T-helper 9 cell (primary cell): ENCODE data around the gene C1orf167.
"Not testable (repeated sequence)": the region's sequence is repeated elsewhere in the genome, so short reads cannot be mapped to it uniquely, and the experiment has no call there.

Experiments
- DNase-seq: peaks from one replicate; pipeline ENCODE4 v3.0.0-alpha.2; 2020

C1orf167 gene

DNA sequence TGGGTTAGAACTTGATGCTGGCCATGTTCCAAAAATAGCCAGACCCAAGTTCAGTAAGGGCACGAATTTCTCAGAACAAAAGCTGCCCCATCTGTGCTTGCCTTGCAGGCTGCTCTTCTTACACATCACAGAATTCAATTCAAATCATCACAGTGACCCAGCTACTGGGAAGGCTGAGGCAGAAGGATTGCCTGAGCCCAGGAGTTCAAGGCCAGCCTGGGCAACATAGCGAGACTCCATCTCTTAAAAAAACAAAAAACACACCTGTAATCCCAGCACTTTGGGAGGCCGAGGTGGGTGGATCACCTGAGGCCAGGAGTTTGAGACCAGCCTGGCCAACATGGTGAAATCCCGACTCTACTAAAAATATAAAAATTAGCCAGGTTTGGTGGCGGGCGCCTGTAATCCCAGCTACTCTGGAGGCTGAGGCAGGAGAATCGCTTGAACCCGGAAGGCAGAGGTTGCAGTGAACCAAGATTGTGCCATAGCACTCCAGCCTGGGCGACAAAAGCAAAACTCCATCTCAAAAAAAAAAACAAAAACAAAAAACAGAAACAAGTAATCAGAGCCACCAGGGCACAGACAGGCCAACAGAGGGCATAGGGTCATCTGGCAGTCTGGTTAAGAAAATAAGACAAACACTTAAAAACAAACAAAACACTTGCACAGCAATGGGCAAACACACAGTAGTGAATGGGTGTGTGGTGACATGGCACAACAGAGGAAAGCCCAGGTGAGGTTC, 42.1 kb downstream of the C1orf167 start:
- not testable (repeated sequence) for DNase-seq

DNA sequence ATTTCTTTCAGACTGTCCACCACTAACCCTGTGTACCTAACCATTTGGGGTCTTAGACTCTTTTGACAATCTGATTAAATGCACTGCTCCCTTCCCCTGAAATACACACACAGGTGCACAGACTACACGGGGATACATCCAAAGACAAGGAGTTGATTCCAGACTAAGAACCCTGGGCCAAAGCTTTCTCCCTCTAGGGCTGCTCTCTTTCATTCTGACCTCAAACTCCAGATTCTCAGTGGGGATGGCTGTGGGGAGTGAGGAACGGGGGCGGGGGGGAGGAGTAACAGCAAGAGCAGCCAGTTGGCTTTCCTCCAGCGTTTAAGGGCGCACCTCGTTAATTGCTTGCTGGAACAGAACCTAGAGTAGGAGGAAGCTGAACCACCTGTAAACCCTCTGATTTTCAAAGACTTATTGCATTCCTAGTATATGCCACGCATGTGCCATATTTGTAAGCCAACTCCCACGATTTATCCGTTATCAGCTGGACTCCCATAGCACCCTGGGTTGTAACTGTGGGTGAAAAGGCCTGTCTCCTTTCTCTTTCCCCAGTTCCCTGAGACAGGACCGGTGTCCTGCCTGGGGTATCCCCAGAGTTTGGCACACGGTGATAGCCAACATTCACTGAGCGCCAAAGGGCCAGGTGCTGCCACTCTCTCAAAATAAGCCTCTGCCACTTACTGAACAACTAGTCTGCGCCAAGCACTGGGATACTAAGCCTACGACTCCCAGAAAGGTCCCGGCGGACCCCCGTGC, 42.9 kb downstream of the C1orf167 start:
- no peak for DNase-seq

- DNase-seq: peak; percentile 97
Measured at GRCh38 chr1:11805422-11806306, 43.7 kb downstream of the C1orf167 start, which contains the start of the genes CLCN6 and MTHFR. TSS of gene CLCN6 (plus strand) at chr1:11806191. CDS start at chr1:11806263, 72 bp downstream. TSS of gene MTHFR (minus strand) at chr1:11805964. CDS start at chr1:11803116, 2,848 bp downstream.

DNA sequence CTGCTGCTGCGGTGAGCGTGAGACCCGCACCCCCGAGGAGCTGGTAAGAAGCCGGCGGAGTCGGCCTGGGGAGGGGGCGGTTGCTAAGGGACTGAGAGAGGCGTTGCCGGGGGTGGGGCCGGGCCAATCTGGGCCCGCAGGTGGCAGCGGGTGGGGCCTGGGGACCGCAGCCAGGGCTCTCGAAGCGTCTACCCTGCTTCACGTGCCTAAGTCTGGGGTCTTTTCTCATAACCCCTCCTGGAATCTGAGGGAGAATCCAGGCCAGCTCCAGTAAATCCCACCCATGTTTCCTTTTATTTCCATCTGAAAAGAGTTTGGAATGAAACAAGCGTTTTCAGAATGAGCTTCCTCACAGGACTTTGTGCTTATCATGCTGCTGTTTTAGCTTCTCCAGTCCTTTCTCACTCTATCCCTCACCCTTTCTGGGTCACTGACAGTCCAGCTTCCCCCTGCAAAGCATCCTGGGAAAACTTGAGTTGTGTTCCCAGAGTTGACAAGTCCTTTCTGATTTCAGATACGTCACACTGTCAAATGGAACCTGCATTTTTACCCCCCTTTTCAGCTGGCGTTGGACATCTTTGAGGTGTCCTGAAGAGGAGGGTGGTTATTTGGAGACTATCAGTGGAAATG, 44.4 kb downstream of the C1orf167 start:
- DNase-seq: no peak

DNA sequence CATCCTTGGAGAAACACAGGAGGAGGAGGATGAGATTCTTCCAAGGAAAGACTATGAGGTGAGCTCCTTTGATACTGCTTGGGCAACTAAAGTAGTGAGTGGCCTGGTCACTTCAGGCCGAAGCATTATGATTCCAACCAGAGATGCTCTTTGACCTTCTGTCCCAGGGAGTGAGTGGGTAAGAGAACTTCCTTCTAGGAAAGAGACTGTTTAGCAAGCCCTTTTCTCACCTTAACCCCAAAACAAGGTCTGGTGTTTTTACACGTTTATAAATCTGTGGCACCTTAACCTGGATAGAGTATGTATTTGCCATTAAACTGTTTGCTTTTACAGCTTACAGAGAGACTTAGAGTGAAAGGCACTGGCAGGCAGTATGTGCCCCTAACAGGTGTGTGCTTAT, 45.1 kb downstream of the C1orf167 start:
- no peak for DNase-seq

DNA sequence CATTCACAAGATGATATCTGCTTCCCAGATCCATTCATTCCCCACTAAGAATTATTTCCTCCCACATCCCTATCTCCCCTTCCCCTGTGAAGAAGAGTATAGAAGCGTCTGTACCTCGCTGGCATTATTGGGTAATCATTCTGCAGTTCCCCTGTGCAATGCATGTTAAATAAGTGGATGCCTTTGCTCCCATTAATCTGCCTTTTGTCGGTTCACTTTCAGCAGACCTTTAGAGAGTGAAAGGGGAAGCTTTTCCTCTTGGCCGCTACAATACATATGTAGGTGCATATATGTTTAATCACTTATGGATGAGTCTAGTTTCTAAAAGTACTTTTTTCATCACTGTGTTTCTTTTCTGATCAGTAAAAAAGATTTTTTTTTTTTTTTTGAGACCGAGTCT, 51.0 kb downstream of the C1orf167 start:
- DNase-seq: no peak

- no peak for DNase-seq
Measured at GRCh38 chr1:11817192-11817591, 55.2 kb downstream of the C1orf167 start.

DNA sequence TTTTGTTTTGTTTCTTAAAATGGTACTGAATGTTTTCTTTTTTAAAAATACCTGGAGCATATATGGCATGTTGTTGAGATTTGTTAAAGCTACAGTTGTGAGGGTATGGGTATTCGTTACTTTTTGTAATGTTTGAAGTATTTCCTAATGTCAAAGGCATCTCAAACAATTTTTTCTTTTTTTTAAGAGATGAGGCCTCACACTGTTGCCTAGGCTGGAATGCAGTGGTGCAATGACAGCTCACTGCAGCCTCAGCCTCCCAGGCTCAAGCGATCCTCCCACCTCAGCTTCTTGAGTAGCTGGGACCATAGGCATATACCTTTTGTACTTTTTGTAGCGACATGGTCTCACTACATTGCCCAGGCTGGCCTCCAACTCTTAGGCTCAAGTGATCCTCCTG, 60.1 kb downstream of the C1orf167 start:
- no peak for DNase-seq

DNA sequence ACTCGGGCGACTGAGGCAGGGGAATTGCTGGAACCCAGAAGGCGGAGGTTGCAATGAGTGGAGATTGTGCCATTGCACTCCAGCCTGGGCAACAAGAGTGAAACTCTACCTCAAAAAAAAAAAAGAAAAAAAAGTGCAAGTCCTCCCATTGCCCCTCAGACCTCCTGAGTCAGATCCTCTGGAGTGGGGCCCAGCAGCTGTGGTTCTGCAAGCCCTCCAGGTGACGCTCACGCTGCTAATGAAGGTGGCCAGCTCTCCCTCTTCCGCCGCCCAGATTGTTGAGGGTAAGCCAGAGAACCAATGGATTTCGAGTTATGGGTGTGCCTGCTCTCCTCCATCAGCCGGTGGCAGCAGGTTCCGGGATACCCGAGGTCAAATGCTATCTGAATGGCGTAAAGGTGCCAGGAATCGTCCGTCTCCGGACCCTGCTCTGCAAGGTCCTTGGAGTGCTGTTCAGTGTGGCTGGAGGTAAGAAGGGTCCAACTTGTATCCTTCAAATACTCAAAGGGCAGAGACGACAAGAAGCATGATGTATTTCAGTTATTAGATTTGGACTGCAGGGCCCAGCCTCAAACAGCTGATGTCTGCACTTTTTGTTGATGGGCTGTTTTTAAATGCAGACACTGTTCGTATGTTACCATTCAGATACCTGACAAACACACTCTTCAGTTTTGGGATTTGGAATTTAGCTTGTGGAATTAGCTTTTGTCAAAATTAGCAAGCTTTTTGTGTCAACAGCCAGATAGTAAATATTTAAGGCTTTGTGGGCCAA, 61.6 kb downstream of the C1orf167 start:
- no peak for DNase-seq

DNA sequence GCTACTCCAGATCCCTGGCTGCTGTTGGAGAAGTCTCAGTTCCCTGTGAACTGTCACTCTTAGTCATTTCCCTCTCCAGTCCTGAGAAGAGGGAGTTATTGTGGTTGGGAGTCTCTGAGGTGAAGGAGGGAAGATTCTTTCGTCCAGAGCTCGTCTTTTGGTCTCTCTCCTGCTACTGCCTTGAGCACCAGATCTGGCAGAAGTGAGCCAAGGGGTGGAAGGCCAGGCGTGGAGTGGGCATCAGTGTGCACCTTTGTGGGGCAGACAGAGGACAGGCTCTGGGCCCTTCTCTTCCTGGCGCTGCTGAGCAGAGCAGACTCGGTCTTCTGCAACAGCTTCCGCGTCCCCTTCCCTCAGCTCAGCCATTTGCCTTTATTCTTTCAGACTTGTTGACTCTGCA, 63.1 kb downstream of the C1orf167 start:
- DNase-seq: no peak

GRCh38 chr1:11826946-11827345, 65.0 kb downstream of the C1orf167 start:
- no peak for DNase-seq

GRCh38 chr1:11828511-11828910, 66.5 kb downstream of the C1orf167 start:
- no peak for DNase-seq

- DNase-seq: no peak
Measured at GRCh38 chr1:11831945-11832725, 70.1 kb downstream of the C1orf167 start.

GRCh38 chr1:11833497-11833896, 71.5 kb downstream of the C1orf167 start:
- no peak for DNase-seq

GRCh38 chr1:11833900-11834299, 71.9 kb downstream of the C1orf167 start:
- DNase-seq: no peak

DNA sequence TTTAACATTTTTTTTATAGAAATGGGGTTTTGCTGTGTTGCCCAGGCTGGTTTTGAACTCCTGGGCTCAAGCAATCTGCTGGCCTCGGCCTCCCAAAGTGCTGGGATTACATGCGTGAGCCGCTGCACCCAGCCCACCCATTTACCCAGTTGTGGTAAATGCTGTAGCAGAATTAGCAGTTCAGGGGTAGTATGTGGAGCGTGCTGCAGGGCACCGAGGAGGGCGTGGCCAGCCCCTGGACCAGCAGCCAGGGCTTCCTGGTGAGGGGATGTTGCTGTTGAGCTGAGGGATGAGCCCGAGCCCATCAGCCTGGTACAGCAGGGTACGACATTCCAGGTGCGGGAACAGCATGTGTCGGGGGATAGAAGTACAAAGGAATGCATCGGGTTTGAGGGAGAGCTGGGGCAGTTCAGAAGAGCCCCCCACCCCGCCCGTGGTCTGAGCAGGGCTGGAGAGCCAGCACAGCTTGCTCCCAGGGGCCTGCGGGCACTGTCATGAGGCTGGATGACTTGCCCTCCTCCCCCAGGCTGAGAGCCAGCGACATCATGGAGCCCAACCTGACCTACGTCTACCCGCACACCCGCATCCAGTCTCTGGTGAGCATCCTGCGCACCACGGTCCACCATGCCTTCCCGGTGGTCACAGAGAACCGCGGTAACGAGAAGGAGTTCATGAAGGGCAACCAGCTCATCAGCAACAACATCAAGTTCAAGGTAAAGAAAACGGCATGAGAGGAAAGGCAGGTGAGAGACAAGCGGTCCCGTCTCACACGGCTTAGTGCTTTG, 73.6 kb downstream of the C1orf167 start:
- DNase-seq: no peak

DNA sequence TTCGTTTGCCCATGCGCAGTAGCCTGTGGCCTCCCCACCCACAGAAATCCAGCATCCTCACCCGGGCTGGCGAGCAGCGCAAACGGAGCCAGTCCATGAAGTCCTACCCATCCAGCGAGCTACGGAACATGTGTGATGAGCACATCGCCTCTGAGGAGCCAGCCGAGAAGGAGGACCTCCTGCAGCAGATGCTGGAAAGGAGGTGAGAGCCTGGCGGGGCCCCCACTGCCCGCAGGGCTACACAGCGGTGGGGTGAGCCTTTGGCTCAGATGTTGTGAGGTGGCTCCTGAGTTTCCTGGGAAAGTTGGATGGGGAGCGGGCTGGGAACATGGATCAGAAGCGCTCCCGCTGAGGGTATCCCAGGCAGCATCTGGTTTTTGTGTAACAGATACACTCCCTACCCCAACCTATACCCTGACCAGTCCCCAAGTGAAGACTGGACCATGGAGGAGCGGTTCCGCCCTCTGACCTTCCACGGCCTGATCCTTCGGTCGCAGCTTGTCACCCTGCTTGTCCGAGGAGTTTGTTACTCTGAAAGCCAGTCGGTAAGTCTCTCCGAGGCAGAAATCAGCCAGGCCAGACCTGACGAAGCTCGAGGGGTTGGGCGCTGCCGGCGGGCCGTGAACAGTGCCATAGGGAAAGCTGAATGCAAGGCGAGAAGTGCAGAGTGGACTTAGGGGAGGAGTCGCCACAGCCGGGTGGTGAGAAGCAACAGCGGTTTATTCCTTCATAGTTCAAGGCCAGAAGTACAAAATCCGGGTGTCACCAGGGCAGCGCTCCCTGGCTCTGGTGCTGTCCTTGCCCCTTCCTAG, 75.2 kb downstream of the C1orf167 start:
- DNase-seq: no peak

- DNase-seq: no peak
Measured at GRCh38 chr1:11837767-11838348, 75.9 kb downstream of the C1orf167 start.
